Osteoblast (primary cell): ENCODE results near the gene KRT20. TPM values are rescaled to one million over a fixed set of nuclear protein-coding genes. Genes with fewer than 3 reads are reported as not detected.

Experiments used
- DNase-seq: peaks from one replicate; pipeline ENCODE4 v3.0.0; 2011; ENCODE audit warnings: low spot score, mixed read lengths; ENCODE audit not compliant: insufficient read length; ENCODE audit errors: missing footprints
- H2AFZ ChIP-seq: 2 replicates; pipeline ENCODE4 v1.6.0; 2011; ENCODE audit warnings: mild to moderate bottlenecking, low read length
- H3K27ac ChIP-seq: 2 replicates; pipeline ENCODE4 v1.5.1; 2011; ENCODE audit warnings: mild to moderate bottlenecking, low read depth, low read length, moderate library complexity
- H3K27me3 ChIP-seq: 2 replicates; pipeline ENCODE4 v1.6.0; 2012; ENCODE audit warnings: mild to moderate bottlenecking, control low read depth, inconsistent platforms, low read length, moderate library complexity; ENCODE audit not compliant: insufficient read depth
- H3K36me3 ChIP-seq: 2 replicates; pipeline ENCODE4 v1.5.1; 2011; ENCODE audit warnings: mild to moderate bottlenecking, low read length, control low read depth, moderate library complexity; ENCODE audit not compliant: insufficient read depth
- H3K4me1 ChIP-seq: 2 replicates; pipeline ENCODE4 v1.5.1; 2011; ENCODE audit warnings: mild to moderate bottlenecking, low read length, control low read depth, moderate library complexity; ENCODE audit not compliant: insufficient read depth
- H3K4me2 ChIP-seq: 2 replicates; pipeline ENCODE4 v1.6.0; 2011; ENCODE audit warnings: mild to moderate bottlenecking, low read length; ENCODE audit not compliant: insufficient read depth
- H3K4me3 ChIP-seq: fragments of 200-600 bp; sonication (generic); 3 replicates; pipeline ENCODE4 v1.5.1; 2012; ENCODE audit warnings: mild to moderate bottlenecking, low read length, inconsistent platforms; ENCODE audit not compliant: insufficient read depth
- H3K79me2 ChIP-seq: 2 replicates; pipeline ENCODE4 v1.6.0; 2012; ENCODE audit warnings: mild to moderate bottlenecking, low read length, control low read depth, inconsistent platforms; ENCODE audit not compliant: insufficient read depth
- H3K9me3 ChIP-seq: 2 replicates; pipeline ENCODE4 v1.5.1; 2011; ENCODE audit warnings: low read depth, low read length, control low read depth
- H4K20me1 ChIP-seq: 2 replicates; pipeline ENCODE4 v1.6.0; 2012; ENCODE audit warnings: mild to moderate bottlenecking, low read length, control low read depth; ENCODE audit not compliant: insufficient read depth
- total RNA-seq: library from RNA; depleted of rRNA; stranded (reverse); fragments of >200 nt; gene quantifications from 2 replicates; pipeline ENCODE4 v1.2.3, GENCODE V29; 2012
- TF ChIP-seq, protein P1 (sequence below): IDR thresholded peaks from 2 replicates; pipeline ENCODE4 v1.5.1; 2011; ENCODE audit warnings: mild to moderate bottlenecking, low read depth, low read length, moderate library complexity; ENCODE audit errors: extremely low read depth

The KRT20 gene
- total RNA-seq, 1 donor = not detected

DNA sequence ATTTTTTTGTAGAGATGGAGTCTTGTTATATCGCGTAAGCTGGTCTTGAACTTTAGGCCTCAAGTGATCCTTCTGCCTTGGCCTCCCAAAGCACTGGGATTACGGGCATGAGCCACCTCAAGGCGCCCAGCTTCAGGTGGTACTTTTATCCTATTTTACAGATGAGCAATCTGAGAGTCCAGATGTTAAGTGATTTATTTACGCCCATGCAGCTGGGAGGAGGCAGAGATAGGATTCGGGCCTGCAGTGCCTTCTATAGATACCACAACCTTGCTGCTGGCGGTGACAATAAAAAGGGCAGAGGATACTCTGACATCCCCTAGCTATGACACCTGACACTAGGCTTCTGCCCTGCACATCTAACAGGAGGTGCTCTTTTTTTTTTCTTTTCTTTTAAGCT is 13.7 kb downstream of the KRT20 start:
- no peak overlapping the region for H3K4me2 ChIP-seq
- no peak overlapping the region for H2AFZ ChIP-seq
- no peak overlapping the region for H3K27ac ChIP-seq
- peaks cover 9% of the 10 kb centered on the region for H3K4me1 ChIP-seq
- H3K9me3 ChIP-seq = no peaks in the 10 kb centered on the region
- TF ChIP-seq, protein P1, sequence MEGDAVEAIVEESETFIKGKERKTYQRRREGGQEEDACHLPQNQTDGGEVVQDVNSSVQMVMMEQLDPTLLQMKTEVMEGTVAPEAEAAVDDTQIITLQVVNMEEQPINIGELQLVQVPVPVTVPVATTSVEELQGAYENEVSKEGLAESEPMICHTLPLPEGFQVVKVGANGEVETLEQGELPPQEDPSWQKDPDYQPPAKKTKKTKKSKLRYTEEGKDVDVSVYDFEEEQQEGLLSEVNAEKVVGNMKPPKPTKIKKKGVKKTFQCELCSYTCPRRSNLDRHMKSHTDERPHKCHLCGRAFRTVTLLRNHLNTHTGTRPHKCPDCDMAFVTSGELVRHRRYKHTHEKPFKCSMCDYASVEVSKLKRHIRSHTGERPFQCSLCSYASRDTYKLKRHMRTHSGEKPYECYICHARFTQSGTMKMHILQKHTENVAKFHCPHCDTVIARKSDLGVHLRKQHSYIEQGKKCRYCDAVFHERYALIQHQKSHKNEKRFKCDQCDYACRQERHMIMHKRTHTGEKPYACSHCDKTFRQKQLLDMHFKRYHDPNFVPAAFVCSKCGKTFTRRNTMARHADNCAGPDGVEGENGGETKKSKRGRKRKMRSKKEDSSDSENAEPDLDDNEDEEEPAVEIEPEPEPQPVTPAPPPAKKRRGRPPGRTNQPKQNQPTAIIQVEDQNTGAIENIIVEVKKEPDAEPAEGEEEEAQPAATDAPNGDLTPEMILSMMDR = no peak
- no peaks in the 10 kb centered on the region for H4K20me1 ChIP-seq
- H3K27me3 ChIP-seq = no peaks in the 10 kb centered on the region
- no peaks in the 10 kb centered on the region for H3K36me3 ChIP-seq
- no peak for DNase-seq
- H3K79me2 ChIP-seq = no peaks in the 10 kb centered on the region
- no peak overlapping the region for H3K4me3 ChIP-seq

DNA sequence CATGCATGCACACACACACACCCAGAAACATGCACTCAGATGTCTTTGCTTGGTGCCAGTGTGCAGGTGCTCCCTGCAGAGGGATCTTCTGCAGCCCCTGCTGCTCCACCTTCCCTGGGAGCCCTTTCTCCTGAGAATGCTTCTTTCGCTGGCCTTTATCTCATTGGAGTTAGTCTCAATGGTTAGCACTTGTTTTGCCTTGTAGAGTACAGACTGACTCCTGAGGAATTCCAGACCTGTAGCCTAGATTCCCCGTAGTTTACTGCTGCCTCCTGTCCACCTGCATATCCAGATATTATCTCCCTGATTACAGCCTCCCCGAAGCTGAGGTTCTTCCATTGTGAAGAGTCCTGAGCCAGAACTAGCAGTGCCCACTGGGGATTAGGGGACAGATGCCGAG is 14.9 kb downstream of the KRT20 start:
- Histone ChIP-seq H3K4me2 (no peak overlapping the region), H3K36me3 (no peaks in the 10 kb centered on the region), H3K27ac (no peak overlapping the region), H4K20me1 (no peaks in the 10 kb centered on the region), H3K9me3 (no peaks in the 10 kb centered on the region), H2AFZ (no peak overlapping the region), H3K4me3 (no peak overlapping the region), H3K79me2 (no peaks in the 10 kb centered on the region), H3K27me3 (no peaks in the 10 kb centered on the region), H3K4me1 (peaks cover 9% of the 10 kb centered on the region)
- TF ChIP-seq, protein P1 = no peak
- no peak for DNase-seq

DNA sequence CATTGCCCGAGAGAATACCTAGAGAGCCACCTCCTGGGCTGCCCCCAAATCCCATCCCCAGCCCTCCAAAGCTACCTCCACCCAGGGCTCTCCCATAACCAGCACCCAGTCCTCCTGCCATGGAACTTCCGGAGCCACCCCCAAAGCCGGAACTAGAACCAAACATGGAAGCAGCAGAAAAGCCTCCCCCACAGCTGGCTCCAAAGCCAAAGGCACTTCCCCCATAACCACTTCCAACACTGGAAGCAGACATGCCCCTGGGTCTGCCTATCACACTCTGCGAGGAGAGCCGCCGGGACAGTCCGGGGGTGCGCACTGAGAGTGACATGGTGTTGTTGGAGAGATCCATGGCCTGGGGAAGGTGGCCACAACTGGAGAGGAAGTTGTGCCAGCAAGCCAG is 18.2 kb downstream of the KRT20 start, which contains the start of gene KRT12:
Gene KRT12 (minus strand): TSS at position 386 of the 400 bp plus-strand sequence. CDS start 37 bp downstream, at position 349.
- TF ChIP-seq, protein P1 = no peak
- Histone ChIP-seq H3K36me3 (no peaks in the 10 kb centered on the region), H3K9me3 (no peaks in the 10 kb centered on the region), H3K4me2 (no peak within 1 kb of the TSS), H4K20me1 (no peaks in the 10 kb centered on the region), H3K79me2 (no peaks in the 10 kb centered on the region), H3K4me1 (peaks cover 6% of the 10 kb centered on the region), H2AFZ (no peak within 1 kb of the TSS), H3K27ac (no peak within 1 kb of the TSS), H3K27me3 (no peaks in the 10 kb centered on the region), H3K4me3 (no peak within 1 kb of the TSS)
- no peak for DNase-seq

DNA sequence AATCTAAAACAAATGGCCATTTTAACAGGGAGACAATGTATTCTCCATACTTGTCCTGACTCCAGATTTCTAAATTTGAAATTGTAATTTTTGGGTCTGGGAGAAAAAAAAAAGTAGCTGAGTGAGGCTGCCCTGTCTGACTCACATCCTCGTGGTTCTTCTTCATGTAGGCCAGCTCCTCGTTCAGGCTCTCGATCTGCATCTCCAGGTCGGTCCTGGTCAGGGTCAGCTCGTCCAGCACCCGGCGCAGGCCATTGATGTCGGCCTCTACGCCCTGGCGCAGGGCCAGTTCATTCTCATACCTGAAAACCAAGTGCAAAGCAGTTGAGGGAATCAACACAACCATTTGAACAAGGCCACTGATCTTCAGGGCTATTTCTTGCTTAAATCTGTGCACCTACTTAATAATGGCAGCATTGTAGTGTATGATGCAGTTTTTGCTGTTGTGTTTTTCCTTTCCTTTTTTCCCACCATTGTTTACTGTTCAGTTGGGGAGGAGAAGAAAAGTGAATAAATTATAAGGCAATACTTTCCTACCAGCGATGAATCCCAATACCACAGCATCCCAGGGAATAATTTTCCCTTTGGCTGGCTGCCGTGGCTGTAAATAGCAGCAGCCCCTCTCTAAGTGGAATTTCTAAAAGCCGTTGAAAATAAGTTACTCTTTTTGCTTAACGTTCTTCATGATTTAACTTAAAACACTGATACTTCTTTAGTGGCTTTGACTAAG is 20.2 kb downstream of the KRT20 start:
- Histone ChIP-seq H3K27ac (peak overlapping the region; percentile 18), H3K27me3 (no peaks in the 10 kb centered on the region), H2AFZ (peak overlapping the region; percentile 83), H3K36me3 (no peaks in the 10 kb centered on the region), H3K79me2 (no peaks in the 10 kb centered on the region), H3K4me2 (no peak overlapping the region), H4K20me1 (no peaks in the 10 kb centered on the region), H3K4me3 (no peak overlapping the region), H3K4me1 (peaks cover 6% of the 10 kb centered on the region), H3K9me3 (no peaks in the 10 kb centered on the region)
- TF ChIP-seq, protein P1 = no peak
- DNase-seq = peak; percentile 80
